NT2/D1 (cell line): ENCODE results near the gene CCDC85C.

Source experiments
- DNase-seq: peaks from one replicate; pipeline ENCODE4 v3.0.0-alpha.2; 2011; ENCODE audit warnings: low read depth, low spot score
- H3K27me3 ChIP-seq: 2 replicates; pipeline ENCODE4 v1.6.0; 2011; ENCODE audit warnings: mild to moderate bottlenecking; ENCODE audit not compliant: insufficient read length, insufficient read depth
- H3K36me3 ChIP-seq: 2 replicates; pipeline ENCODE4 v1.6.1; 2011; ENCODE audit warnings: mild to moderate bottlenecking, low read length, mixed read lengths; ENCODE audit not compliant: insufficient read depth, insufficient read length
- H3K4me1 ChIP-seq: 2 replicates; pipeline ENCODE4 v1.5.1; 2011; ENCODE audit not compliant: insufficient read depth, insufficient read length
- H3K4me3 ChIP-seq: 2 replicates; pipeline ENCODE4 v1.5.1; 2011; ENCODE audit warnings: low read depth; ENCODE audit not compliant: insufficient read length
- H3K9ac ChIP-seq: 2 replicates; pipeline ENCODE4 v1.6.0; 2011; ENCODE audit warnings: low read depth; ENCODE audit not compliant: insufficient read length
- H3K9me3 ChIP-seq: 2 replicates; pipeline ENCODE4 v1.5.1; 2011; ENCODE audit warnings: mild to moderate bottlenecking, low read length; ENCODE audit not compliant: insufficient read depth
- SUZ12 ChIP-seq: IDR thresholded peaks from 2 replicates; pipeline ENCODE4 v1.6.1; 2011; ENCODE audit not compliant: insufficient read length, insufficient read depth; ENCODE audit errors: extremely low read depth
- YY1 ChIP-seq: IDR thresholded peaks from 2 replicates; pipeline ENCODE4 v1.6.1; 2011; ENCODE audit not compliant: insufficient read length, insufficient read depth
- ZNF274 ChIP-seq: IDR thresholded peaks from 2 replicates; pipeline ENCODE4 v1.6.1; 2011; ENCODE audit warnings: mild to moderate bottlenecking, low read depth, low read length

Gene CCDC85C

GRCh38 chr14:99549684-99550083, 54.3 kb downstream of the CCDC85C start:
- Histone ChIP-seq H3K4me3 (no peak overlapping the region), H3K36me3 (peaks cover 4% of the 10 kb centered on the region), H3K9ac (no peak overlapping the region), H3K27me3 (no peaks in the 10 kb centered on the region), H3K9me3 (no peaks in the 10 kb centered on the region), H3K4me1 (peaks cover 19% of the 10 kb centered on the region)
- TF ChIP-seq YY1 (no peak), SUZ12 (no peak), ZNF274 (no peak)
- no peak for DNase-seq

GRCh38 chr14:99548871-99549515, 55.0 kb downstream of the CCDC85C start:
- TF ChIP-seq ZNF274 (no peak), SUZ12 (no peak), YY1 (no peak)

GRCh38 chr14:99548255-99548654, 55.8 kb downstream of the CCDC85C start:
- no peaks in the 10 kb centered on the region for H3K9me3 ChIP-seq
- no peak for DNase-seq
- H3K4me1 ChIP-seq: peaks cover 16% of the 10 kb centered on the region
- no peak overlapping the region for H3K4me3 ChIP-seq
- peaks cover 4% of the 10 kb centered on the region for H3K36me3 ChIP-seq
- TF ChIP-seq ZNF274: no peak
- TF ChIP-seq YY1: no peak
- no peak for TF ChIP-seq SUZ12
- H3K27me3 ChIP-seq: no peaks in the 10 kb centered on the region
- no peak overlapping the region for H3K9ac ChIP-seq

More at GRCh38 chr14:99548871-99549515, 55.0 kb downstream of the CCDC85C start:
- no peak overlapping the region for H3K9ac ChIP-seq
- no peak overlapping the region for H3K4me3 ChIP-seq
- no peaks in the 10 kb centered on the region for H3K27me3 ChIP-seq
- DNase-seq: no peak
- peaks cover 4% of the 10 kb centered on the region for H3K36me3 ChIP-seq
- no peaks in the 10 kb centered on the region for H3K9me3 ChIP-seq
- H3K4me1 ChIP-seq: peaks cover 16% of the 10 kb centered on the region

- Histone ChIP-seq H3K27me3 (no peaks in the 10 kb centered on the region), H3K4me3 (no peak overlapping the region), H3K36me3 (peaks cover 4% of the 10 kb centered on the region), H3K4me1 (peaks cover 25% of the 10 kb centered on the region), H3K9me3 (no peaks in the 10 kb centered on the region), H3K9ac (no peak overlapping the region)
- DNase-seq: no peak
- TF ChIP-seq YY1: no peak
- no peak for TF ChIP-seq ZNF274
- no peak for TF ChIP-seq SUZ12
These were observed 57.6 kb downstream of the CCDC85C start for GRCh38 chr14:99546234-99546879.

GRCh38 chr14:99545586-99545985, 58.4 kb downstream of the CCDC85C start:
- Histone ChIP-seq H3K9me3 (no peaks in the 10 kb centered on the region), H3K27me3 (no peaks in the 10 kb centered on the region), H3K4me3 (no peak overlapping the region), H3K9ac (no peak overlapping the region), H3K36me3 (peaks cover 1% of the 10 kb centered on the region), H3K4me1 (peaks cover 24% of the 10 kb centered on the region)
- TF ChIP-seq ZNF274: no peak
- TF ChIP-seq SUZ12: no peak
- TF ChIP-seq YY1: no peak
- no peak for DNase-seq

GRCh38 chr14:99544991-99545390, 59.0 kb downstream of the CCDC85C start:
- Histone ChIP-seq H3K4me1 (peaks cover 26% of the 10 kb centered on the region), H3K27me3 (no peaks in the 10 kb centered on the region), H3K36me3 (no peaks in the 10 kb centered on the region), H3K9ac (no peak overlapping the region), H3K4me3 (no peak overlapping the region), H3K9me3 (no peaks in the 10 kb centered on the region)
- no peak for TF ChIP-seq SUZ12
- no peak for TF ChIP-seq YY1
- TF ChIP-seq ZNF274: no peak
- DNase-seq: no peak

GRCh38 chr14:99543985-99544384, 60.0 kb downstream of the CCDC85C start:
- DNase-seq: no peak
- H3K4me1 ChIP-seq: peaks cover 22% of the 10 kb centered on the region
- TF ChIP-seq SUZ12 (no peak), YY1 (no peak), ZNF274 (no peak)

More at GRCh38 chr14:99543985-99544384, 60.0 kb downstream of the CCDC85C start:
- Histone ChIP-seq H3K36me3 (no peaks in the 10 kb centered on the region), H3K27me3 (no peaks in the 10 kb centered on the region), H3K9me3 (no peaks in the 10 kb centered on the region), H3K4me3 (no peak overlapping the region), H3K9ac (no peak overlapping the region)
